B cell (primary cell): ENCODE measurements around the gene SCRT2. TPM values are rescaled to one million over a fixed set of nuclear protein-coding genes. Genes with fewer than 3 reads are reported as not detected.

ENCODE experiments used
- ATAC-seq: fragments of 200-7000 bp; cut with Tn5 transposase; one replicate; pipeline ENCODE4 v1.10.0; 2021; ENCODE audit warnings: low read depth, mild to moderate bottlenecking, moderate number of reproducible peaks, moderate library complexity
- CTCF ChIA-PET: fragments of 350-600 bp; sonication (Branson Sonifier 250); formaldehyde crosslinking; loops from one replicate; lab custom pipeline; 2021; ENCODE audit warnings: antibody characterized with exemption, inconsistent platforms; lab: Charles Lee
- POLR2A ChIA-PET: fragments of 350-600 bp; sonication (Branson Sonifier 250); formaldehyde crosslinking; loops from one replicate; lab custom pipeline; 2021; ENCODE audit warnings: antibody characterized with exemption; lab: Charles Lee
- DNase-seq: peaks from one replicate; pipeline ENCODE4 v3.0.0; 2013
- H2AFZ ChIP-seq: 2 replicates; pipeline ENCODE4 v1.6.1; 2012; ENCODE audit warnings: mild to moderate bottlenecking, low read depth, low read length; ENCODE audit not compliant: insufficient read depth, poor library complexity, severe bottlenecking
- H3K27ac ChIP-seq, 2 donors: 1 replicate in 1 of 2; 2 replicates in 1 of 2; pipeline ENCODE4 v1.5.1; 2012 to 2013; ENCODE audit warnings: low read length in 2 of 2, mild to moderate bottlenecking in 2 of 2, moderate library complexity in 1 of 2
- H3K27me3 ChIP-seq, 4 experiments: fragments of 200-600 bp in 1 of 4; sonication (generic) in 1 of 4; replicated peaks in 1 of 4; 1 replicate in 2 of 4; 2 replicates in 2 of 4; pipeline versions ENCODE4 v1.6.1 to v1.7.0; 2013 to 2016; ENCODE audit warnings: low read length in 3 of 4, mild to moderate bottlenecking in 2 of 4, mixed read lengths in 1 of 4, moderate library complexity in 1 of 4; ENCODE audit not compliant: insufficient read depth in 4 of 4, control insufficient read depth in 3 of 4; ENCODE audit errors: control extremely low read depth in 1 of 4
- H3K36me3 ChIP-seq, 2 experiments: replicated peaks in 1 of 2; 1 replicate in 1 of 2; 2 replicates in 1 of 2; pipeline versions ENCODE4 v1.6.1 to v1.7.1; 2013; ENCODE audit warnings: low read length in 1 of 2; ENCODE audit not compliant: insufficient read depth in 2 of 2, control insufficient read depth in 1 of 2; ENCODE audit errors: control extremely low read depth in 1 of 2, extremely low read depth in 1 of 2
- H3K4me1 ChIP-seq, 2 donors: fragments of 200-600 bp in 1 of 2; sonication (generic) in 1 of 2; 1 replicate in 1 of 2; 2 replicates in 1 of 2; pipeline versions ENCODE4 v1.5.1 to v1.6.1; 2013 to 2017; ENCODE audit warnings: low read length in 2 of 2; ENCODE audit not compliant: control insufficient read depth in 2 of 2, insufficient read depth in 2 of 2
- H3K4me2 ChIP-seq: replicated peaks from 2 replicates; pipeline ENCODE3; 2012; ENCODE audit warnings: mild to moderate bottlenecking, low read depth, low read length; ENCODE audit not compliant: poor library complexity, severe bottlenecking
- H3K4me3 ChIP-seq, 5 experiments: fragments of 200-600 bp in 1 of 5; sonication (generic) in 1 of 5; 1 replicate in 3 of 5; 2 replicates in 2 of 5; pipeline versions ENCODE4 v1.5.1 to v1.7.0; 2011 to 2016; ENCODE audit warnings: low read length in 4 of 5, mild to moderate bottlenecking in 4 of 5, low read depth in 2 of 5, control low read depth in 1 of 5, moderate library complexity in 1 of 5; ENCODE audit not compliant: insufficient read depth in 1 of 5; ENCODE audit errors: control extremely low read depth in 1 of 5, extremely low read depth in 1 of 5
- H3K79me2 ChIP-seq: fragments of 200-600 bp; sonication (generic); one replicate; pipeline ENCODE4 v1.6.0; 2016; ENCODE audit warnings: low read length; ENCODE audit not compliant: control insufficient read depth, insufficient read depth
- H3K9ac ChIP-seq: fragments of 200-600 bp; sonication (generic); 2 replicates; pipeline ENCODE4 v1.6.1; 2017; ENCODE audit warnings: mild to moderate bottlenecking, low read length, moderate library complexity
- H3K9me3 ChIP-seq, 3 donors: one replicate each; pipeline versions ENCODE4 v1.6.1 to v1.7.1; 2013; ENCODE audit warnings: low read length in 2 of 3; ENCODE audit not compliant: control insufficient read depth in 2 of 3, insufficient read depth in 1 of 3; ENCODE audit errors: control extremely low read depth in 1 of 3
- H4K20me1 ChIP-seq: 2 replicates; pipeline ENCODE4 v1.6.0; 2012; ENCODE audit warnings: mild to moderate bottlenecking, low read length; ENCODE audit not compliant: insufficient read depth, control insufficient read depth, poor library complexity, severe bottlenecking
- H3K27ac Mint-ChIP-seq: one replicate; pipeline ENCODE4 v1.8.0; 2021; ENCODE audit warnings: mixed read lengths
- H3K27me3 Mint-ChIP-seq: one replicate; pipeline ENCODE4 v1.8.0; 2021; ENCODE audit warnings: mixed read lengths
- H3K4me1 Mint-ChIP-seq: one replicate; pipeline ENCODE4 v1.8.0; 2021; ENCODE audit warnings: mixed read lengths
- H3K4me3 Mint-ChIP-seq: one replicate; pipeline ENCODE4 v1.8.0; 2021; ENCODE audit warnings: mixed read lengths
- H3K9me3 Mint-ChIP-seq: one replicate; pipeline ENCODE4 v1.8.0; 2022; ENCODE audit warnings: mixed read lengths; ENCODE audit not compliant: insufficient read depth
- CTCF ChIP-seq: fragments of 200-600 bp; IDR thresholded peaks from one replicate; pipeline ENCODE4 v1.8.0; 2022; ENCODE audit warnings: antibody characterized with exemption, mild to moderate bottlenecking
- EZH2 ChIP-seq: IDR thresholded peaks from 2 replicates; pipeline ENCODE4 v1.6.1; 2012; ENCODE audit warnings: borderline replicate concordance, low read depth, mild to moderate bottlenecking, moderate library complexity, low read length; ENCODE audit not compliant: insufficient read depth, poor library complexity, severe bottlenecking
- WGBS: methylation state at CpG from one replicate; pipeline ENCODE4 v1.1.5; 2013; ENCODE audit warnings: missing lambda C conversion rate; ENCODE audit not compliant: insufficient coverage; 5-methylcytosine and 5-hydroxymethylcytosine counted together
- intact Hi-C: fragments of 100-400 bp; cut with micrococcal nuclease; formaldehyde crosslinking; loops from one replicate; pipeline ENCODE4 v1.10.0; 2022
- polyA plus RNA-seq: library from polyadenylated mRNA; depleted of rRNA; stranded (reverse); fragments of >200 nt; gene quantifications from 2 replicates; pipeline ENCODE4 v1.2.3, GENCODE V29; 2012
- total RNA-seq, 2 donors: library from RNA; stranded (reverse); fragments of 120-200 nt in 1 of 2; gene quantifications; 1 replicate in 1 of 2; 2 replicates in 1 of 2; pipeline versions ENCODE4 v1.2.3 to v1.2.4, GENCODE V29; 2013 to 2022

The SCRT2 gene
- total and polyA plus RNA-seq, 2 donors (not counting 1 experiment from before 2014, with no cell fraction given) = not detected

- H3K36me3 ChIP-seq = no peaks in the 10 kb centered on the region
- H3K9ac ChIP-seq = no peak overlapping the region
- H4K20me1 ChIP-seq = no peaks in the 10 kb centered on the region
- no peaks in the 10 kb centered on the region for H3K4me1 Mint-ChIP-seq
- no peak overlapping the region for H3K4me2 ChIP-seq
- no peak overlapping the region for H3K27ac Mint-ChIP-seq
- 89% methylated on average over 4 of the region's 9 CpGs for WGBS
- no peaks in the 10 kb centered on the region for H3K9me3 Mint-ChIP-seq
- H3K27me3 Mint-ChIP-seq = peaks cover 26% of the 10 kb centered on the region
- H2AFZ ChIP-seq = no peak overlapping the region
- H3K27ac ChIP-seq = no peak overlapping the region
- no peaks in the 10 kb centered on the region for H3K79me2 ChIP-seq
- H3K27me3 ChIP-seq = peaks cover 0 to 9% (median under 1%) of the 10 kb centered on the region in 4 experiments
- H3K4me3 ChIP-seq = no peak overlapping the region
- ATAC-seq (no peak), DNase-seq (no peak)
- ChIA-PET CTCF (no interaction called here), POLR2A (interaction anchor here (0.6 kb wide), 1 partner anchor 82 kb away, joined by 4 read pairs; no protein-coding TSS in a partner anchor)
- H3K4me3 Mint-ChIP-seq = no peak overlapping the region
- TF ChIP-seq EZH2 = no peak
- no peak for TF ChIP-seq CTCF
- no peaks in the 10 kb centered on the region for H3K4me1 ChIP-seq
- intact Hi-C loops = no loop called here
- peaks cover 0 to 4% (median 0%) of the 10 kb centered on the region in 3 donors for H3K9me3 ChIP-seq
These were observed 12.0 kb upstream of the SCRT2 start for GRCh38 chr20:687468-688203.

GRCh38 chr20:684676-685319 lies 9.2 kb upstream of the SCRT2 start:
- Histone ChIP-seq H3K36me3 (no peaks in the 10 kb centered on the region), H3K4me3 (no peak overlapping the region), H3K27ac (no peak overlapping the region), H3K9ac (no peak overlapping the region), H3K4me2 (no peak overlapping the region), H2AFZ (no peak overlapping the region), H4K20me1 (no peaks in the 10 kb centered on the region), H3K9me3 (peaks cover 0 to 4% (median 0%) of the 10 kb centered on the region in 3 donors), H3K4me1 (no peaks in the 10 kb centered on the region), H3K27me3 (peaks cover 0 to 11% (median 3%) of the 10 kb centered on the region in 4 experiments), H3K79me2 (no peaks in the 10 kb centered on the region)
- ChIA-PET POLR2A (no interaction called here), CTCF (no interaction called here)
- Mint-ChIP-seq H3K27ac (no peak overlapping the region), H3K4me1 (no peaks in the 10 kb centered on the region), H3K9me3 (no peaks in the 10 kb centered on the region), H3K27me3 (peaks cover 33% of the 10 kb centered on the region), H3K4me3 (no peak overlapping the region)
- DNase-seq (no peak), ATAC-seq (no peak)
- intact Hi-C loops = no loop called here
- TF ChIP-seq CTCF (no peak), EZH2 (no peak)
- WGBS = 83% methylated on average over 1 of the region's 4 CpGs
